HTR-8/SVneo (cell line): Measurements from ENCODE around the gene DNAJB2.
"Not testable (repeated sequence)": the region's sequence is repeated elsewhere in the genome, so short reads cannot be mapped to it uniquely, and the experiment has no call there.

ENCODE experiments used
- DNase-seq: peaks from one replicate; pipeline ENCODE4 v3.0.0; 2011; ENCODE audit warnings: low spot score, mixed read lengths; ENCODE audit not compliant: insufficient read length
- FAIRE-seq: peaks from 2 replicates; lab custom pipeline; 2011; peaks lifted over from hg19 to GRCh38; lab: Jason Lieb, UNC

The DNAJB2 gene

GRCh38 chr2:219296631-219297391 lies 17.6 kb downstream of the DNAJB2 start:
- no peak for FAIRE-seq
- DNase-seq, result no peak

- FAIRE-seq, result no peak
- no peak for DNase-seq
Observed at GRCh38 chr2:219297766-219298456, 18.7 kb downstream of the DNAJB2 start.

GRCh38 chr2:219298759-219299371 lies 19.7 kb downstream of the DNAJB2 start:
- FAIRE-seq (peak; percentile 55), DNase-seq (peak; percentile 90)

- no peak for DNase-seq
- FAIRE-seq, result no peak
Observed at GRCh38 chr2:219299372-219299760, 20.2 kb downstream of the DNAJB2 start.

GRCh38 chr2:219300022-219300421 lies 20.9 kb downstream of the DNAJB2 start:
- no peak for FAIRE-seq
- DNase-seq, result no peak

GRCh38 chr2:219302412-219302968 lies 23.3 kb downstream of the DNAJB2 start:
- no peak for FAIRE-seq

GRCh38 chr2:219304223-219304622 lies 25.1 kb downstream of the DNAJB2 start:
- FAIRE-seq, result no peak

More at GRCh38 chr2:219302412-219302968, 23.3 kb downstream of the DNAJB2 start:
- no peak for DNase-seq

GRCh38 chr2:219306047-219306446 lies 26.9 kb downstream of the DNAJB2 start:
- no peak for FAIRE-seq

More at GRCh38 chr2:219304223-219304622, 25.1 kb downstream of the DNAJB2 start:
- DNase-seq, result no peak

GRCh38 chr2:219308142-219309101 lies 29.3 kb downstream of the DNAJB2 start:
- DNase-seq (peak; percentile 76), FAIRE-seq (peak; percentile 57)

More at GRCh38 chr2:219306047-219306446, 26.9 kb downstream of the DNAJB2 start:
- DNase-seq, result no peak

- no peak for FAIRE-seq
- DNase-seq, result no peak
Observed at GRCh38 chr2:219309278-219309677, 30.1 kb downstream of the DNAJB2 start, which contains the start of gene PTPRN. Gene PTPRN, minus strand, starts transcription at chr2:219309401. Its CDS starts 69 bp downstream, at chr2:219309332.

GRCh38 chr2:219312683-219313263 lies 33.6 kb downstream of the DNAJB2 start:
- DNase-seq, FAIRE-seq: not testable (repeated sequence)

- no peak for DNase-seq
Observed at GRCh38 chr2:219314804-219315468, 35.8 kb downstream of the DNAJB2 start.

GRCh38 chr2:219323434-219323833 lies 44.3 kb downstream of the DNAJB2 start:
- FAIRE-seq (no peak), DNase-seq (no peak)

More at GRCh38 chr2:219314804-219315468, 35.8 kb downstream of the DNAJB2 start:
- FAIRE-seq, result no peak

- peak; percentile 20 for FAIRE-seq
Observed at GRCh38 chr2:219325136-219325535, 46.0 kb downstream of the DNAJB2 start.

GRCh38 chr2:219325657-219326315 lies 46.6 kb downstream of the DNAJB2 start:
- FAIRE-seq, result no peak
- DNase-seq, result no peak

More at GRCh38 chr2:219325136-219325535, 46.0 kb downstream of the DNAJB2 start:
- DNase-seq, result no peak

- no peak for DNase-seq
- no peak for FAIRE-seq
Observed at GRCh38 chr2:219327719-219328118, 48.6 kb downstream of the DNAJB2 start.

GRCh38 chr2:219331560-219332213 lies 52.5 kb downstream of the DNAJB2 start:
- DNase-seq (no peak), FAIRE-seq (no peak)
